Endodermal cell (in vitro differentiated cells): ENCODE data around the gene SYMPK. TPM values are rescaled to one million over a fixed set of nuclear protein-coding genes. Genes with fewer than 3 reads are reported as not detected.

Experiments
- DNase-seq: peaks from one replicate; pipeline ENCODE4 v3.0.0-alpha.2; 2017
- H3K27ac ChIP-seq: 2 replicates; pipeline ENCODE4 v1.5.1; 2013; ENCODE audit warnings: mild to moderate bottlenecking, low read depth, low read length, moderate library complexity
- H3K27me3 ChIP-seq: 2 replicates; pipeline ENCODE4 v1.6.1; 2013; ENCODE audit warnings: mild to moderate bottlenecking, low read length, moderate library complexity; ENCODE audit not compliant: insufficient read depth, control insufficient read depth, poor library complexity, severe bottlenecking
- H3K36me3 ChIP-seq: 2 replicates; pipeline ENCODE4 v1.7.0; 2013; ENCODE audit warnings: mild to moderate bottlenecking, low read length, moderate library complexity; ENCODE audit not compliant: control insufficient read depth, insufficient read depth
- H3K4me1 ChIP-seq: one replicate; pipeline ENCODE4 v1.7.0; 2013; ENCODE audit warnings: low read length; ENCODE audit not compliant: control insufficient read depth, insufficient read depth
- H3K4me3 ChIP-seq: 2 replicates; pipeline ENCODE4 v1.5.1; 2013; ENCODE audit warnings: mild to moderate bottlenecking, low read length, moderate library complexity
- H3K9ac ChIP-seq: 2 replicates; pipeline ENCODE4 v1.6.1; 2013; ENCODE audit warnings: mild to moderate bottlenecking, low read length, moderate library complexity; ENCODE audit not compliant: poor library complexity, severe bottlenecking; ENCODE audit errors: extremely low read depth
- H3K9me3 ChIP-seq: 2 replicates; pipeline ENCODE4 v1.6.1; 2013; ENCODE audit warnings: mild to moderate bottlenecking, low read length, moderate library complexity; ENCODE audit not compliant: control insufficient read depth
- H3K27ac Mint-ChIP-seq: 2 replicates; pipeline ENCODE4 v1.8.0; 2020; ENCODE audit warnings: mixed read lengths
- H3K27me3 Mint-ChIP-seq: 2 replicates; pipeline ENCODE4 v1.8.0; 2021; ENCODE audit warnings: mild to moderate bottlenecking, mixed read lengths; ENCODE audit not compliant: insufficient read depth
- H3K36me3 Mint-ChIP-seq: 2 replicates; pipeline ENCODE4 v1.8.0; 2020; ENCODE audit warnings: low read depth, mixed read lengths
- H3K4me1 Mint-ChIP-seq: 2 replicates; pipeline ENCODE4 v1.8.0; 2020; ENCODE audit warnings: mixed read lengths
- H3K4me3 Mint-ChIP-seq: 2 replicates; pipeline ENCODE4 v1.8.0; 2020; ENCODE audit warnings: mild to moderate bottlenecking, moderate library complexity, mixed read lengths
- H3K9me3 Mint-ChIP-seq: 2 replicates; pipeline ENCODE4 v1.8.0; 2020; ENCODE audit warnings: mild to moderate bottlenecking, mixed read lengths
- WGBS, 2 experiments: methylation state at CpG; one replicate each; pipeline versions ENCODE4 v1.1.5 to v1.1.7; 2013; ENCODE audit warnings: missing lambda C conversion rate in 2 of 2, mixed read lengths in 1 of 2; ENCODE audit not compliant: insufficient coverage in 1 of 2, insufficient read length in 1 of 2; 5-methylcytosine and 5-hydroxymethylcytosine counted together
- total RNA-seq, 2 donors: library from RNA; stranded (reverse); fragmentation: NEBNext Ultra II Directional in 1 of 2; extraction: Animal tissue kit (Norgen Biotek cat#: 25700) in 1 of 2; gene quantifications; 2 replicates in 1 of 2; 3 replicates in 1 of 2; pipeline ENCODE4 v1.2.1, GENCODE V29; 2021
- TF ChIP-seq, protein P1 (sequence below): fragments of 200-600 bp; sonication (generic); conservative IDR thresholded peaks from 2 replicates; pipeline ENCODE4 v1.5.0; 2021; ENCODE audit warnings: antibody characterized with exemption, mild to moderate bottlenecking

The SYMPK gene
- total RNA-seq, 2 donors from 2014 or later, result 104 to 119 TPM

DNA sequence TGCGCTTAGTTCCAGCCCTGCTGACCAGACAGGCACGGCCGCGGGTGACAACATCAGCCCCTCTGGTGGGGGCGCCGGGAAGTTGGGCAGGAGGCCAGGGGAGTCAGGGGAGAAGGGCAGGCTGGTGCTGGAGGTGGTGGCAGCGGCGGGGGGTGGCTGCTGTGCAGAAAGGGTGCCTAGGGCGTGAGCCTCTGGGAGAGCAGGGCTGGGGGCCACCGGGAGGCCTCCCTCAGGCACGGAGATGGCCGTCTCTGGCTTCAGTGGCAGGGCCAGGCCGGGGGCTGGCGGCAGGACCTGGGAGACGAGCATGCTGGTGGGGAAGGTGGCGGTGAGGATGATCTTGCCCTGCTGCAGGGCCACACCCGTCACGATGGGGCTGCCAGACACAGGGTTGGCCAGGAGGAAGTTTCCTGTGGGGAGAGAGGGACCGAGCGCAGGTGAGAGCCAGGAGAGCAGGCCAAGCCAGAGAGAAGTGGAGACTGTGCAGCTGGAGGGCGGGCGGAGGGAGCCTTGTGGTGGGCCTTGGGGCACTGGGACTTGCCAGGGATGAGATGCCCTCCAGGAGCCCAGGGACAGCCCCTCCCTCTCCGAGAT, 97.1 kb downstream of the SYMPK start:
- Mint-ChIP-seq H3K4me1 (peaks cover 9% of the 10 kb centered on the region), H3K27me3 (no peaks in the 10 kb centered on the region), H3K27ac (no peak overlapping the region), H3K36me3 (no peaks in the 10 kb centered on the region), H3K9me3 (no peaks in the 10 kb centered on the region), H3K4me3 (no peak overlapping the region)
- H3K27me3 ChIP-seq, result no peaks in the 10 kb centered on the region
- H3K27ac ChIP-seq, result no peak overlapping the region
- TF ChIP-seq, protein P1, sequence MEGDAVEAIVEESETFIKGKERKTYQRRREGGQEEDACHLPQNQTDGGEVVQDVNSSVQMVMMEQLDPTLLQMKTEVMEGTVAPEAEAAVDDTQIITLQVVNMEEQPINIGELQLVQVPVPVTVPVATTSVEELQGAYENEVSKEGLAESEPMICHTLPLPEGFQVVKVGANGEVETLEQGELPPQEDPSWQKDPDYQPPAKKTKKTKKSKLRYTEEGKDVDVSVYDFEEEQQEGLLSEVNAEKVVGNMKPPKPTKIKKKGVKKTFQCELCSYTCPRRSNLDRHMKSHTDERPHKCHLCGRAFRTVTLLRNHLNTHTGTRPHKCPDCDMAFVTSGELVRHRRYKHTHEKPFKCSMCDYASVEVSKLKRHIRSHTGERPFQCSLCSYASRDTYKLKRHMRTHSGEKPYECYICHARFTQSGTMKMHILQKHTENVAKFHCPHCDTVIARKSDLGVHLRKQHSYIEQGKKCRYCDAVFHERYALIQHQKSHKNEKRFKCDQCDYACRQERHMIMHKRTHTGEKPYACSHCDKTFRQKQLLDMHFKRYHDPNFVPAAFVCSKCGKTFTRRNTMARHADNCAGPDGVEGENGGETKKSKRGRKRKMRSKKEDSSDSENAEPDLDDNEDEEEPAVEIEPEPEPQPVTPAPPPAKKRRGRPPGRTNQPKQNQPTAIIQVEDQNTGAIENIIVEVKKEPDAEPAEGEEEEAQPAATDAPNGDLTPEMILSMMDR, result no peak
- no peaks in the 10 kb centered on the region for H3K9me3 ChIP-seq
- DNase-seq, result no peak
- no peaks in the 10 kb centered on the region for H3K36me3 ChIP-seq
- no peak overlapping the region for H3K4me3 ChIP-seq
- H3K9ac ChIP-seq, result no peak overlapping the region
- 91 to 93% methylated on average over 16 to 23 of the region's 23 CpGs for WGBS, 2 experiments
- H3K4me1 ChIP-seq, result peaks cover 13% of the 10 kb centered on the region

Other genes starting within 250 kb of the SYMPK start
- gene EML2, start 223.8 kb downstream of the SYMPK start, total RNA-seq, result 10 to 100 TPM; 42.9 to 79.3 TPM
- 10 to 100 TPM; 10.8 to 14.6 TPM for gene GIPR, start 194.9 kb downstream of the SYMPK start, total RNA-seq
- gene SNRPD2, start 171.2 kb downstream of the SYMPK start, total RNA-seq, result 100 to 1,000 TPM; 644 to 654 TPM
- 10 to 100 TPM; 11.0 to 15.9 TPM for gene QPCTL, start 170.5 kb downstream of the SYMPK start, total RNA-seq
- 10 to 100 TPM; 36.5 to 42.8 TPM for gene FBXO46, start 132.3 kb downstream of the SYMPK start, total RNA-seq
- gene MEIOSIN, start 129.7 kb downstream of the SYMPK start, total RNA-seq, result not detected
- gene SIX5, start 93.9 kb downstream of the SYMPK start, total RNA-seq, result 10 to 100 TPM; 41.6 to 46.4 TPM
- 10 to 100 TPM; 58.8 to 75.9 TPM for gene DMPK, start 80.7 kb downstream of the SYMPK start, total RNA-seq
- 10 to 100 TPM; 86.4 to 86.9 TPM for gene DMWD, start 70.3 kb downstream of the SYMPK start, total RNA-seq
- under 1 TPM; 0.53 TPM for gene RSPH6A, start 47.8 kb downstream of the SYMPK start, total RNA-seq
- gene FOXA3, start 1.2 kb upstream of the SYMPK start, total RNA-seq, result 10 to 100 TPM; 54.2 to 58.1 TPM
- 10 to 100 TPM; 23.8 to 30.3 TPM for gene IRF2BP1, start 23.0 kb upstream of the SYMPK start, total RNA-seq
- 10 to 100 TPM; 13.6 to 19.9 TPM for gene MYPOP, start 39.5 kb upstream of the SYMPK start, total RNA-seq
- not detected for gene NANOS2, start 51.6 kb upstream of the SYMPK start, total RNA-seq
- gene NOVA2, start 110.7 kb upstream of the SYMPK start, total RNA-seq, result under 1 TPM; 0.64 to 0.91 TPM
- gene CCDC61, start 132.3 kb upstream of the SYMPK start, total RNA-seq, result 10 to 100 TPM; 23.2 to 23.6 TPM
- gene PGLYRP1, start 159.9 kb upstream of the SYMPK start, total RNA-seq, result not detected
- under 1 TPM; 0.33 to 0.60 TPM for gene IGFL4, start 177.9 kb upstream of the SYMPK start, total RNA-seq